ENCODE results near the gene KRI1.

DNA sequence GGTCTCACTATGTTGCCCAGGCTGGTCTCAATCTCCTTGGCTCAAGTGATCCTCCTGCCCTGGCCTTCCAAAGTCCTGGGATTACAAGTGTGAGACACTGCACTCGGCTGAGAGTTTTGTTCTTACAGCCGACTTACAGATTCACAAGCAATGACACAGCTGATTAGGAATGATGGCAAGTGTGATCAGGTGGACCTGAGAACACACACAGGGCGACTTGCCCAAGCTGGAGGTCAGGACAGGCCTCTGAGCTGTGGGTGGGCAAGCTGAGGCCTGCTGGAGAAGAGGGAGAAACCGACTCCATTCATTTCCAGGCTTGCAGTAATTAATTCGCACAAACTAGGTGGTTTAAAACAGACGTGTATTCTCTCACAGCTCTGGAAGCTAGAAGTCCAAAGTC is 30.2 kb downstream of the KRI1 start:
- TF ChIP-seq, protein P1, sequence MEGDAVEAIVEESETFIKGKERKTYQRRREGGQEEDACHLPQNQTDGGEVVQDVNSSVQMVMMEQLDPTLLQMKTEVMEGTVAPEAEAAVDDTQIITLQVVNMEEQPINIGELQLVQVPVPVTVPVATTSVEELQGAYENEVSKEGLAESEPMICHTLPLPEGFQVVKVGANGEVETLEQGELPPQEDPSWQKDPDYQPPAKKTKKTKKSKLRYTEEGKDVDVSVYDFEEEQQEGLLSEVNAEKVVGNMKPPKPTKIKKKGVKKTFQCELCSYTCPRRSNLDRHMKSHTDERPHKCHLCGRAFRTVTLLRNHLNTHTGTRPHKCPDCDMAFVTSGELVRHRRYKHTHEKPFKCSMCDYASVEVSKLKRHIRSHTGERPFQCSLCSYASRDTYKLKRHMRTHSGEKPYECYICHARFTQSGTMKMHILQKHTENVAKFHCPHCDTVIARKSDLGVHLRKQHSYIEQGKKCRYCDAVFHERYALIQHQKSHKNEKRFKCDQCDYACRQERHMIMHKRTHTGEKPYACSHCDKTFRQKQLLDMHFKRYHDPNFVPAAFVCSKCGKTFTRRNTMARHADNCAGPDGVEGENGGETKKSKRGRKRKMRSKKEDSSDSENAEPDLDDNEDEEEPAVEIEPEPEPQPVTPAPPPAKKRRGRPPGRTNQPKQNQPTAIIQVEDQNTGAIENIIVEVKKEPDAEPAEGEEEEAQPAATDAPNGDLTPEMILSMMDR (IDR thresholded peaks at IDR 0.05): no peak
- TF ChIP-seq POLR2AphosphoS5 (IDR thresholded peaks at IDR 0.05) (no peak), POLR2A (IDR thresholded peaks at IDR 0.05) (no peak), EP300 (IDR thresholded peaks at IDR 0.05) (no peak)
